Ovary (tissue), 9 donors: ENCODE measurements around the gene IL21. TPM values are rescaled to one million over a fixed set of nuclear protein-coding genes. Genes with fewer than 3 reads are reported as not detected.
A peak's percentile ranks its signal among the peaks of the same experiment; 100 is the strongest.

Source experiments
- DNase-seq, 5 donors: peaks; one replicate each; pipeline ENCODE4 v3.0.0-alpha.2; 2019 to 2020
- H3K27ac ChIP-seq, 2 donors: fragments of 200-600 bp; one replicate each; pipeline versions ENCODE4 v1.5.1 to v1.8.0; 2019 to 2022
- H3K27me3 ChIP-seq: fragments of 200-600 bp; one replicate; pipeline ENCODE4 v1.8.0; 2022
- H3K36me3 ChIP-seq: fragments of 200-600 bp; sonication (generic); one replicate; pipeline ENCODE4 v1.5.1; 2019
- H3K4me1 ChIP-seq: one replicate; pipeline ENCODE4 v1.8.1; 2013; ENCODE audit warnings: mild to moderate bottlenecking, moderate library complexity; ENCODE audit not compliant: insufficient read depth
- H3K4me3 ChIP-seq: fragments of 200-600 bp; sonication (generic); one replicate; pipeline ENCODE4 v1.5.1; 2017
- H3K9me3 ChIP-seq, 2 donors: fragments of 200-600 bp in 1 of 2; sonication (generic) in 1 of 2; one replicate each; pipeline versions ENCODE4 v1.5.1 to v1.8.1; 2013 to 2019; ENCODE audit warnings: mild to moderate bottlenecking in 1 of 2, moderate library complexity in 1 of 2
- CTCF ChIP-seq, 3 donors: fragments of 450-650 bp in 2 of 3; fragments of 200-600 bp in 1 of 3; IDR thresholded peaks; one replicate each; pipeline versions ENCODE4 v1.5.1 to v1.8.0; 2016 to 2022; ENCODE audit warnings: antibody characterized with exemption in 3 of 3, mild to moderate bottlenecking in 1 of 3
- EP300 ChIP-seq: sonication (generic); formaldehyde crosslinking; IDR thresholded peaks from one replicate; pipeline ENCODE4 v1.6.1; 2017; ENCODE audit warnings: antibody characterized with exemption
- POLR2A ChIP-seq: fragments of 450-650 bp; IDR thresholded peaks from one replicate; pipeline ENCODE4 v1.6.1; 2017; ENCODE audit warnings: antibody characterized with exemption, mild to moderate bottlenecking, moderate library complexity
- WGBS, 3 donors: extraction: QIAGEN DNeasy Blood & Tissue Kit in 1 of 3; methylation state at CpG; one replicate each; pipeline versions ENCODE4 v1.1.5 to v1.1.7; 2013 to 2017; 5-methylcytosine and 5-hydroxymethylcytosine counted together
- intact Hi-C, 4 donors: fragments of 100-400 bp; cut with DNase I; formaldehyde crosslinking; loops; one replicate each; pipeline versions ENCODE4 v1.11.0 to v1.15.1; 2022 to 2023
- polyA plus RNA-seq, 2 donors: library from polyadenylated mRNA; stranded (reverse); fragments of 200-250 nt in 1 of 2; fragments of 350-450 nt in 1 of 2; fragmentation: Illumina TruSeq in 1 of 2; extraction: RNeasy Lipid Tissue Mini Kit (QIAGEN cat#74804) in 1 of 2; gene quantifications; one replicate each; pipeline ENCODE4 v1.2.3, GENCODE V29; 2013 to 2014
- total RNA-seq, 7 donors: library from RNA; depleted of rRNA in 2 of 7; stranded (reverse); fragments of >200 nt in 2 of 7; fragmentation: NEBNext Ultra II Directional in 3 of 7; extraction: Animal tissue kit (Norgen Biotek cat#: 25700) in 3 of 7; gene quantifications; one replicate each; pipeline versions ENCODE4 v1.1.0 to v1.2.4, GENCODE V29; 2016 to 2023
- donor health status: DM: no; HTN: no; CAD: no; lungs with moderate emphysema.
- donor health status: DM: no; HTN: no; CAD: no.
- donor health status: Bipolar disorder and iron deficiency.
- donor health status: DM: yes; HTN: yes; CAD: no.
- donor health status: DM: no; HTN: no; CAD: no.
- donor health status: DM: yes; HTN: yes; CAD: no.

The IL21 gene
- total and polyA plus RNA-seq, 9 donors: 0.31 TPM; not detected in 8

- Histone ChIP-seq H3K27ac (no peak overlapping the region), H3K4me1 (no peaks in the 10 kb centered on the region), H3K36me3 (no peaks in the 10 kb centered on the region), H3K9me3 (no peaks in the 10 kb centered on the region), H3K27me3 (no peaks in the 10 kb centered on the region), H3K4me3 (no peak overlapping the region)
- intact Hi-C loops: no loop called here
- DNase-seq: peak in 3 of 5 donors; percentile 15 to 37 (median 16)
- TF ChIP-seq EP300 (no peak), CTCF (IDR thresholded peaks at IDR 0.05) (no peak)
- WGBS, 3 donors: 68 to 88% (median 80%) methylated on average over 1 to 3 of the region's 3 CpGs
Observed at GRCh38 chr4:122652379-122652778, 31.5 kb upstream of the IL21 start.

GRCh38 chr4:122650148-122650547, 29.3 kb upstream of the IL21 start:
- no peak for TF ChIP-seq CTCF (IDR thresholded peaks at IDR 0.05)
- no peak for TF ChIP-seq POLR2A
- TF ChIP-seq EP300: no peak
- no peak overlapping the region for H3K4me3 ChIP-seq
- no peaks in the 10 kb centered on the region for H3K36me3 ChIP-seq
- H3K9me3 ChIP-seq: no peaks in the 10 kb centered on the region
- no peaks in the 10 kb centered on the region for H3K4me1 ChIP-seq
- 85 to 89% (median 88%) methylated on average over 1 of the region's 1 CpG for WGBS, 3 donors
- intact Hi-C loops: no loop called here
- no peak overlapping the region for H3K27ac ChIP-seq
- no peak for DNase-seq
- no peaks in the 10 kb centered on the region for H3K27me3 ChIP-seq

GRCh38 chr4:122647656-122648055, 26.8 kb upstream of the IL21 start:
- TF ChIP-seq EP300 (no peak), POLR2A (no peak), CTCF (IDR thresholded peaks at IDR 0.05) (no peak)
- Histone ChIP-seq H3K27me3 (no peaks in the 10 kb centered on the region), H3K36me3 (no peaks in the 10 kb centered on the region), H3K9me3 (no peaks in the 10 kb centered on the region), H3K27ac (no peak overlapping the region), H3K4me1 (no peaks in the 10 kb centered on the region), H3K4me3 (no peak overlapping the region)
- no peak for DNase-seq
- intact Hi-C loops: no loop called here
- WGBS, 3 donors: 62 to 72% (median 72%) methylated on average over 3 of the region's 3 CpGs

- DNase-seq: no peak
- TF ChIP-seq CTCF (IDR thresholded peaks at IDR 0.05) (no peak), EP300 (no peak), POLR2A (no peak)
- Histone ChIP-seq H3K4me1 (no peaks in the 10 kb centered on the region), H3K27me3 (no peaks in the 10 kb centered on the region), H3K9me3 (no peaks in the 10 kb centered on the region), H3K4me3 (no peak overlapping the region), H3K27ac (no peak overlapping the region), H3K36me3 (no peaks in the 10 kb centered on the region)
- intact Hi-C loops: no loop called here
- WGBS, 3 donors: 77 to 88% (median 79%) methylated on average over 2 of the region's 2 CpGs
Observed at GRCh38 chr4:122643257-122643656, 22.4 kb upstream of the IL21 start.

DNA sequence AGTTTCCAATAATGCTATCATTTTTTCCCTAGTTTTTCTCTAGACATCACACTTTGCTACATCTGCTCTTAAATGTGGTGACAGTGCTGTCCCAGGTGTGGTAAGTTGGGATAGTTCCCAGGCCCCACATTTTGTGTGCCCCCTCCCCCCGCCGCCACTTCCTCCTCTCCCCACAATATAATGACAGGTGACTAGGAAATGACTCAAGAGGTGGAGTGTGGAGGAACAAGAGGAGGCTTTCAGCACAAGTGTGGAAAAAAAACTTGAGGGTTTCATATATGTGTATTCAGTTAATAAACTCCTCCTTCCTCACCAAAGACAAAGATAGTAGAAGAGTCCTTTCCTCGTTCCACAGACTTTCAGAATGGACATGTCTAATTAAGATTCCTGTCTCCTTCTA, 18.3 kb upstream of the IL21 start:
- no peaks in the 10 kb centered on the region for H3K36me3 ChIP-seq
- TF ChIP-seq CTCF (IDR thresholded peaks at IDR 0.05) (no peak), EP300 (no peak), POLR2A (no peak)

More for the DNA sequence above, 18.3 kb upstream of the IL21 start:
- Histone ChIP-seq H3K4me3 (no peak overlapping the region), H3K27ac (no peak overlapping the region), H3K9me3 (no peaks in the 10 kb centered on the region), H3K4me1 (no peaks in the 10 kb centered on the region), H3K27me3 (no peaks in the 10 kb centered on the region)
- intact Hi-C loops: no loop called here
- DNase-seq: no peak
- WGBS, 3 donors: 80 to 85% (median 82%) methylated on average over 3 of the region's 3 CpGs
